HG02884 (cell line): ENCODE data around the gene ASCC3.
A peak's percentile ranks its signal among the peaks of the same experiment; 100 is the strongest.

Experiments used
- ATAC-seq: cut with Tn5 transposase; IDR thresholded peaks from one replicate; pipeline ENCODE4 v1.9.1; 2021; ENCODE audit warnings: mild to moderate bottlenecking, moderate library complexity; ENCODE audit not compliant: unreplicated experiment

ASCC3 gene

GRCh38 chr6:100730001-100730980 is 150.8 kb downstream of the ASCC3 start:
- no peak for ATAC-seq

DNA sequence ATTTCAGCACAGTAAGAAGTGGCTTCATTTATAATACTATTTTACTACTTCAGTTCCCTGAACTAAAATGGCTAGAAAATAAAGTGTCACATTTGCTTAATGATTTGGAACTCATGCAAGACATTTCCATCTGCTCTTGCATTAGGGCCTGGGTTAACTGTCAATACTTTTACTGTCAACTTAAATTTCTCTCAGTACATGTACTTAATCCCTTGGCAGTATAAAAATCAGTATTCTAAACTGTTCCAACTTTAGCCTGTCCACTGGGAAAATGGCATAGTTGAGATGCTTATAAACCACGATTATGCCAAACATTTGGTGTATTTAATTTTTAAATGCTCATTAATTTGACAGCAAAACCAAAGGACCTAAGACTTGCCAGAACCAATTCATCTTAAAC is 154.5 kb downstream of the ASCC3 start:
- ATAC-seq, result no peak

GRCh38 chr6:100724696-100725095 is 156.4 kb downstream of the ASCC3 start:
- ATAC-seq, result no peak

DNA sequence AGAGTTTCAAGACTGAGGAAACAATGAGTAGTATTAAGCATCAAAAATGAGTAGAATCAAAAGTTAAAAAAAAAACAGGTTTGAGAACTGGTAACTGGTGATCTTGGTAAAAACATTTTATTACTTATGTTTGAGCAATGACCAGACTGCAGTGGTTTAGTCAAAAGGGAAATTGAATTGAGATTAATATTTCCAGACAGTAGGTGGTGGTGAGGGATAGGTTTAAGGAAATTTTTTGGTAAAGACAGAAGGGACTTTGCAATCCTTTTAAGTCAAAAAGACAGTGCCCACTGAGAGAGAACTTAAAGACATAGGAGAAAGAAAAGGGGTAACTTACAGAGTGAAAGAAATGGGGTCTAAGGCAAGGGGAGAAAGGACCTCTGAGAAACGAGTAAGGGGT is 156.9 kb downstream of the ASCC3 start:
- ATAC-seq, result no peak

DNA sequence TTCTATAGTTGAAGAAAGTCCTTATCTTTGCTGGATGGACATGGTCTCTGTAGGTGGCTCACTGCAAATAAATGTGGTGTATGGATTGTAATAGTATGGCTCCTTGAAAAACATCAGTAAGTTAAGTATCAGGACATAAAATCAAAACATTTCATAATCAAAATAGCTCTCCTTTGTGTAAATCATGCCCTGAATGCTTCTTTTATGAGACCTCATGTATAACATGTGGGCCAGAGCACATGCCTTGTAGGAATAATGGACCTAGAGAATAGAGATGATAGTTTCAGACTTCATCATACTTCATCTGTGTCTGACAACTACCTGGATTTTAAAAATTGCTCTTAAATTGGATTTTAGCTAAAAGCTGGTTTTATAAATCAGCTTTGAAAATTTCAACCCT is 159.9 kb downstream of the ASCC3 start:
- no peak for ATAC-seq

- peak; percentile 51 for ATAC-seq
Measured at GRCh38 chr6:100719883-100720682, 161.0 kb downstream of the ASCC3 start.

DNA sequence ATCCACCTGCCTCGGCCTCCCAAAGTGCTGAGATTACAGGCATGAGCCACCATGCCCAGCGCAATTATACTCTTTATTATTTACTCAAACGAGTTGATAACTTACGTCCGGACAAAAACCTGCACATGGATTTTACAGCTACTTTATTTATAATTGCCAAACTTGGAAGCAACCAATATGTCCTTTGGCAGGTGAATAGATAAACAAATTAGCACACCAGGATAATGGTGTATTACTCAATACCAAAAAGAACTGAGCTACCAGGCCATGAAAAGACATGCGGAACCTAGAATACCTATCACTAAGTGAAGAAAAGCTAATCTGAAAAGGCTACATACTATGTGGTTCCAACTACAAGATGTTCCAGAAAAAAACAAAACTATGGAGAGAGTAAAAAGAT is 168.1 kb downstream of the ASCC3 start:
- no peak for ATAC-seq

GRCh38 chr6:100706491-100706890 is 174.6 kb downstream of the ASCC3 start:
- no peak for ATAC-seq

GRCh38 chr6:100704961-100705360 is 176.2 kb downstream of the ASCC3 start:
- no peak for ATAC-seq

DNA sequence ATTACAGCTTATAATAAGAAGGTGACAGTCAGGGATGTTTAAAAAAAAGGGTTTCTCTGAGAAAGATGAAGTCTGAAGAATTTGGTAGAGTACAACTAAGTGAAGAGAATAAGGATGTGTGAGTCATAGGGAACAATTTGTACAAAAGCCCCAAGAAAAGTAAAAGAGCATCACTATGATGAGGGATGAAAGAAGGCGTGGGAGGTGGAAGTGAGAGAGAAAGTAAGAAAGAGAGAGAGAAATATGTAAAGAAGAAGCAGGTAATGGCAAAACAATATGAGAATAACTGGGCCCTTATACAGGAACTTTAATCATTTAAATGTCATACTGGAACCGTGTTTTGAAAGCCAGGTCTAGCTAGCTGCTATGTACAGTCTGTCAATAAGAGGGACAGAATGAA is 179.4 kb downstream of the ASCC3 start:
- no peak for ATAC-seq

DNA sequence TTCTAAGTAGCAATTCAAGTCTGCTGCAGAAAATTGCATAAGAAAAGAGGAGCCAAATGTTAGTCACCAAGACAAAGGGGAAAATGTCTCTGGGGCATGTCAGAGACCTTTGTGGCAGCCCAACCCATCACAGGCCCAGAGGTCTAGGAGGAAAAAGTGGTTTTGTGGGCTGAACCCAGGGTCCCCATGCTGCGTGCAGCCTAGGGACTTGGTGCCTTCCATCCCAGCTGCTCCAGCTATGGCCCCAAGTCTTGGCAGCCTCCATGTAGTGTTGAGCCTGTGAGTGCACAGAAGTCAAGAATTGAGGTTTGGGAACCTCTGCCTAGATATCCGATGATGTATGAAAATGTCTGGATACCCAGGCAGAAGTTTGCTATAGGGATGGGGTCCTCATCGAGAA is 181.1 kb downstream of the ASCC3 start:
- ATAC-seq, result no peak

DNA sequence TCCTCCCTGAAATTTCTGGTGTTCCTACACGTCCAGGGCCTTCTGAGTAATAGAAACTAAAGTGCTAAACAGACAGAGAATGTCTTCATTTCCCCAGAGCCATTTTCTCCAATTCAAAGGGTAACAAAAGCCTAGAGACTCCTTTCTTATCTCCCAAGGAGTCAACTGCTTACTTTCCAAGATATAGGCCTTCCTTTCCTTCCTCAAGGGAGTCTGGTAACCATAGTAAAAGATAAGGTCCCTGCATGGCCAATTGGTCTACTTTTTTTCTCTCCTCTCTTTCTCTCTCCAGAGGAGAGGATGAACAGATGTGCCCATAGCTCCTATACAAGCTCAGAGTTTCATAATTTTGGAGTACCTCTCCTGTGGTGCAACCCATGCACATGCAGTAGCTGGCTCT is 185.7 kb downstream of the ASCC3 start:
- ATAC-seq, result no peak

- ATAC-seq, result no peak
Measured at GRCh38 chr6:100693249-100693927, 187.7 kb downstream of the ASCC3 start.

- ATAC-seq, result no peak
Measured at GRCh38 chr6:100691972-100692371, 189.2 kb downstream of the ASCC3 start.

DNA sequence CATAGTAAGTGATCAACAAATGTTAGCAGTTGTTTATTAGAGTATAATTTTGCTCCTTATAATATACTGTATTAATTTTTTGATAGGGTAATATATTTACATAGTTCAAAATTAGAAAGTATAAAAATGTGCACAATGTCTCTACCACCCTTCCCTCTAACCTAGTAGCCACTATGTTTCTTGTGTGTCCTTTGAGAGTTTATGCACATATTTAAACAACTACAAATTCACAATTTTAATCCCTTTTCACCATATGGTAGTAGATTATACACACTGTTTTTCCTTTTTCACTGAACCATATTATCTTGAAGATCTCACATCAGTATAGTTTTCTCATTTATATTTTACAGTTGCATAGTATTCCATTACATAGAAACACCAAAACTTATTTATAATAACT is 194.9 kb downstream of the ASCC3 start:
- no peak for ATAC-seq

DNA sequence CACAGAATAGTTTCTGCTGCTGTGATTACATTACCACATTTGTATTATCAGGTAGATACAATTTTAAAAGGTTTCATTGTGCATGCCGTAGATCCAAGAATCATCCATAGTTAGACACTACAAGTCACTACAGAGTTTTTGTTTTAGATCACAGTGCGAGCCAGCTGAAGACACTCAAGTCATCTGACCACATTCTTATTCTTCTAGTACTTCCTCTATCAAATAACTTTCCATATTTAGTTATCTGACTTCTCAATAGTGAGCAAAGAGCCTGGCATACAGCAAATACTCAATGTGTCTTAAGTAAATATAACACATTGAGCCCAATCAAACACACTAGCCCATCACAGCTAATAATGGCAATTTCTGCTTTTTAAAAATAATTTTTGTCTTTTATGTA is 195.4 kb downstream of the ASCC3 start:
- no peak for ATAC-seq

DNA sequence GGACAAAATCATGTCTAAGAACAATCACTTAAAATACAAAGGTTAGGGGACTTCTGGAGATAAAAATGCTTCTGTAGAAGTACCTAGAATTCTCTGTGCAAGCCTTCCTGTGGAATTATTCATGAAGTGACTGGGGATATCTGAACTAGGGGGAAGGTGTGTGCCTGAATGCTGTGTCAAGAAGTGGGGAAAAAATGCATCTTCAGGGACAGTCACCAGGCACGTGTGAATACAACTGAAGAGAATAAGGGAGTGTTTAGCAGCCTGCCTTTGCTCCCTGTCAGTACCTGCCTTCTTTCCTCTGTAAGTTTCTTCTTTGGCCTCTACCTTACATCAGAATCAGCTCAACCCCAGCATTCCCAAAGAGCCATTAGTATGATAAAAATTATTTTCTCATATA is 201.0 kb downstream of the ASCC3 start:
- no peak for ATAC-seq

- ATAC-seq, result no peak
Measured at GRCh38 chr6:100678027-100678426, 203.1 kb downstream of the ASCC3 start.

GRCh38 chr6:100677240-100677639 is 203.9 kb downstream of the ASCC3 start:
- no peak for ATAC-seq

DNA sequence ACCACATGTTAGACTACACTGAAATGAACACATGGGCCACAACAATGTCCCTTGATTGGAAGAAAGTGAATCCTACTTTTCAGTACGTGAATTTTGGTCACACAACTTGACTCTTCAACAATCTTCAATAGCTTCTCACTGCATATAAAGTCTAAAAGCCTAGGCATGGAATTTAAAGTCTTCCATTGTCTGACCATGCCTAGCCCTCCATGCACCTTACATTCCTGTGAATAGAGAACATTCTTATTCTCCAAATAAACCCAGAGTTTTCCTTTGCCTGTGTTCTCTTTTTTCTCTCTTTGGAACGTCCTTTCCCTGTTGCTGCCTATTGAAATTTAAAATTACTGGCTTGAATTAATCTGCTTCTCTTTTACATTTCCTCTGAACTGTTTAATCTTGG is 207.5 kb downstream of the ASCC3 start:
- no peak for ATAC-seq

DNA sequence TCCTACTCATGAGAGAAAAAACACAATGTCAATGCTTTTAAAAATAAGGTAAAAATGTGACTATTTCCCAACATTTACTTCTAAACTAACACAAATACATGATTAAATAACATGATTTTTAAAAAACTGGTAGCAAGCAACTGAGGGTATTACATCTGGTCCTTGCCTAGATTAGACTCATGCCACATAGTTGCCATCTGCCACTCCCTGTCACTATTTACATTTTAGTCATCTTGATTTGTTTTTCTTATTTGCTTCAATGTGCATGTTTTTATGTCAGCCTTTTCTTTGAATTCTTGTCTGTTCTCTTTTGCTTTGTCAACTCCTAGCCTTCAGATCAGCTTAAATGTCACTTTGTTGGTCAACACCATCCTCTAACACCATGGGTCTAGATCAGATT is 209.4 kb downstream of the ASCC3 start:
- no peak for ATAC-seq
